Head of caudate nucleus (tissue), 42 donors: ENCODE data around the gene MRPL54.
"Not testable (repeated sequence)": the region's sequence is repeated elsewhere in the genome, so short reads cannot be mapped to it uniquely, and the experiment has no call there.

Experiments used
- DNase-seq, 42 donors: peaks; one replicate each; pipeline versions ENCODE4 v3.0.0 to v3.0.0-alpha.2; 2020 to 2021; ENCODE audit warnings: mixed read lengths in 7 of 42
- intact Hi-C: fragments of 100-400 bp; cut with DNase I; formaldehyde crosslinking; loops from one replicate; pipeline ENCODE4 v1.15.0; 2022

Gene MRPL54

GRCh38 chr19:3765121-3765520, 2.6 kb downstream of the MRPL54 start:
- intact Hi-C loops, result loop anchor here (10.0 kb wide), 1 partner anchor 210 kb away; the partner anchor contains the start of gene DAPK3
- DNase-seq, result no peak

DNA sequence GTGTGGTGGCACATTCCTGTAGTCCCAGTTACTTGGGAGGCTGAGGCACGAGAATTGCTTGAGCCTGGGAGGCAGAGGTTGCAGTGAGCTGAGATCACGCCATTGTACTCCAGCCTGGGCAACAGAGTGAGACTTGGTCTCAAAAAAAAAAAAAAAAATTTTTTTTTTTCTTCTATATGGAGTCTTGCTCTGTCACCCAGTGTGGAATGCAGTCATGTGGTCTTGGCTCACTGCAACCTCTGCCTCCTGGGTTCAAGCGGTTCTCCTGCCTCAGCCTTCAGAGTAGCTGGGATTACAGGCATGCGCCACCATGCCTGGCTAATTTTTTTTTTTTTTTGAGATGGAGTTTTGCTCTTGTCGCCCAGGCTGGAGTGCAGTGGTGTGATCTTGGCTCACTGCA, 3.3 kb downstream of the MRPL54 start:
- intact Hi-C loops, result loop anchor here (10.0 kb wide), 1 partner anchor 209 kb away; the partner anchor contains the start of gene DAPK3
- DNase-seq, result not testable (repeated sequence)

DNA sequence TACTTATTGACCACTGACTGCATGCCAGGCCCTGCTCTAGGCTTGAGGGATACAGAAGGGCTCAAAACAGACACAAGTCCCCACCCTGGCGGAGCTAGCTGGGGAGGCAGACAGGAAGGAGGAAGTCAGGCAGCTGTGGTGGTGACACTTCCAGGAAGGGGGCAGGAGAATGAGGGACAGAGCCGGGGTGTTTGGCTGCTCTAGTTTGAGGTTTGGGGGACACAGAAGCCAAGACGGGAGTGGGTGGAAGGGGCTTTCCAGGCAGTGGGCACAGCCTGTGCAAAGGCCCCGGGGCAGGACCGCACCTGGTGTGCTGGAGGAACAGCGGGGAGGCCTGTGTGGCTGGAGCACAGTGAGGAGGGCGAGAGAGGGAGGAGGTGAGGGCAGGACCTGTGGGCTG, 4.0 kb downstream of the MRPL54 start:
- DNase-seq, result no peak
- intact Hi-C loops, result loop anchor here (10.0 kb wide), 1 partner anchor 208 kb away; the partner anchor contains the start of gene DAPK3

GRCh38 chr19:3767050-3767449, 4.6 kb downstream of the MRPL54 start:
- DNase-seq, result no peak
- intact Hi-C loops, result loop anchor here (10.0 kb wide), 1 partner anchor 208 kb away; the partner anchor contains the start of gene DAPK3

DNA sequence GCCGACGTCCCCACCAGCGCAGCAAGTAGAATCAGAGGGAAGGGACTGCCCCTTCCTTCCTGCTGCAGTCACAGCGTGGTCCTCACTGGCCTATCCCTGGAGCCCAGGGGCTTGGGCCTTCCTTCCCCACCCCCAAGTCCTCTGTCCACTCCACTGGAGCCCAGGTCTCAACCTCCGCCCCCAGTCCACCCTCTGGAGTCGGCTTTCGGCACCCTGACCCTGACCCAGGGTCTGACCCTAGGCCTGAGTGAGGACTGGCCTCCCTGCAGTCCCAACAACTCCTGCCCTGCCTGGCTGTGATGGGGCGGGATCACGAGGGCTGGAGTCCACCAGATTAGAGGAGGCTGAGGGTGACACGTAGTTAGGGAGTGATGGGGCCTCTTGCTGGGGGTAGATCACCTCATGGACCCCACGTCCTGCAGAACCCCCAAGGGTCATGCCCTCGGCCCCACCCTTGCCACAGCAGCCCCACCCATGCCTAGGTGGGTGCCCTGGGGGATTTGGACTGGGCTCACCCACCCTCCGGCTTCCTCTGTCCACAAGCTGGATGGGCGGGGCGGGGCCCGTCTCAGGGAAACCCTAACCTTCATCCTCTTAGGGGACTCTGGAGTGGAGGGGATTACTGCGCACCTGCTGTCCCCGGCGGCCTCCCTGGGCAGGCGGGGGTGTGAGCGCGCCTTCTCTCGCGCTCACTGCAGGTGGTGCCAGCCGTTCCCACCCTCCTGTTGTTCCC, 5.7 kb downstream of the MRPL54 start:
- DNase-seq, result no peak
- intact Hi-C loops, result loop anchor here (10.0 kb wide), 1 partner anchor 207 kb away; the partner anchor contains the start of gene DAPK3

- DNase-seq, result no peak
- intact Hi-C loops, result loop anchor here (10.0 kb wide), 1 partner anchor 206 kb away; the partner anchor contains the start of gene DAPK3
Measured at GRCh38 chr19:3768748-3769099, 6.2 kb downstream of the MRPL54 start.

DNA sequence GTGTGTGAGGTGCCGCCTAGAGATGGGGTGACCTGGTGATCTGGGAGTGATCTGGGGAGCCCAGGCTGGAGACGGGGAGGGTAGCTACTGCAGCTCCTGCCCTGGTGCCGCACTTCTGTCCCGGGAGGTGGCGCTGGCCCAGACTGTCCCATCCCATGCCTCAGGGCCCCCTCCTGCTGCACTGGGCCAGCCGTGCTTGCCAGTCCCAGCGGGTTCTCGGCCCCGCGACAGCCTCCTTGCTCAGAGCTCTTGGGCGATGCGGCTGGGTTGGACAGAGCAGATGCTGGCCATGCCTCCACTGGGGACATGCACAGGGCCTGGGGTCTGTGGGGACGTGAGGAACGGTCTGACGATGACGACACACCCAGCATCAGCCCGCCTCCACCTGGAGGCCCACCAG, 7.0 kb downstream of the MRPL54 start:
- no peak for DNase-seq
- intact Hi-C loops, result loop anchor here (10.0 kb wide), 1 partner anchor 205 kb away; the partner anchor contains the start of gene DAPK3

GRCh38 chr19:3770136-3770999, 7.9 kb downstream of the MRPL54 start:
- intact Hi-C loops, result no loop called here
- DNase-seq, result no peak

- intact Hi-C loops, result no loop called here
- DNase-seq, result no peak
Measured at GRCh38 chr19:3771000-3771905, 8.8 kb downstream of the MRPL54 start.

DNA sequence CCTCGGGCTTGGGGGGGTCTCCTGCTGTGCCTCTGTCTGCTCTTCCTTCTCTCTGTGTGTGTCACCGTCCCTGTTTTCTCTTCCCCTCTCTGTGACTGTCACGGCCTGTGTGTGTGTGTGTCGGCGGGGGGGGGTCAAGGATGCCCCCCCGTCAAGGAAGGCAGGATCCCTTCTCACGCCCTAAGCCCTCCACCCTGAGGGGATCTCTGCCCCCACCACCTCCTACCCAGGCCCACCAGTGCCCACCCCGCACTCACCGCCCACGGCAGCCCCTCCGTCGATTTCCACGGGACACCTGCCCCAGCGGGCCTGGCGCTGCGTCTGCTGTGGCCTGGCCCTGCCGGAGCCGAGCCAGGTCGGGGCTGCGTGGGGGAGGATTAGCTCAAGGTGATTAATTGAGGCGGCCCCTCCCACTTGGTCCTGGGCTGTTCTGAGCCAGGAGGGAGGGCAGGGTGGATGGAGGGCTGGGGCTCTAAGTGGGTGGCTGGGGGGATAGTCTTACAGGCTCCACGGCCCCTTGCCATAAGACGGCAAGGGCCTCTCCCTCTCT, 9.5 kb downstream of the MRPL54 start, which contains the start of gene RAX2:
Gene RAX2, minus strand, starts transcription at position 323 of the 550 bp plus-strand sequence. CDS start 486 bp downstream, outside the sequence.
- intact Hi-C loops, result no loop called here
- DNase-seq, result no peak

- no peak for DNase-seq
- intact Hi-C loops, result no loop called here
Measured at GRCh38 chr19:3773814-3774515, 11.5 kb downstream of the MRPL54 start.

DNA sequence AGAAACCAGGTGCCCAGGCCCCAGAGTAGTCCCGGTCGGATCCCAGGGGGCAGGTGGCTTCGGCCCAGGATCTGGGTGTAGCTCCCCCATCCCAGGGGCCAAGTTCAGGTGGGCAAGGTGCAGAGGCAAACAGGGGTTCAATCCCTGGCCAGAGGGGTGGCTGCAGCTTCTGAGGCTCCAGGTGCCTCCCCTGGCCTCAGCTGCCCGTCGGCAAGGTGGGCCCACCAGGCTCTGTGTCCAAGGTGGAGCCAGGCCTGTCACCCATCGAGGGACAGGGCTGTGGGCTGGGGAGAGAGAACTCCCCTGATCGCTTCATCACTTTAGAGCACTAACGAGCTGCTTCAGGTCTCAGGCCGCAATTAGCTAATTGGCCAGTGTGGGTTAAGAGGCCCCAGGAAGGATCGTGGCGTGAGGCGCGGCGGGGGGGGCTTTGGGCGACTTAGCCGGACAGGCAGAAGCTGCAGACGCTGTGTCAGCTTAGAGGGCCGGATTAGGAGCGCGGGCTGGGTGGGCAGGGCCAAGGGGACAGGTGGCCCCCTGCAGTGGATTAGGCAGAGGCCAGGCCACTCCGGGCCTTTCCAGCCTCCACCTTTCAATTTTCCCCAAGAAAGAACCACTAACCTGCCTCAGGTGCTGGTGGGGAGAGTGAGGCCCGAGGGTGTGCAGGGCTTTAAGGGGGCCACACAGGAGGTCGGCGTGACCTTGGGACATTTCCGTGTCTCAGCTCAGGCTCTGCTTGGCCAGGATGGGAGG, 12.3 kb downstream of the MRPL54 start:
- intact Hi-C loops, result no loop called here
- DNase-seq, result no peak

DNA sequence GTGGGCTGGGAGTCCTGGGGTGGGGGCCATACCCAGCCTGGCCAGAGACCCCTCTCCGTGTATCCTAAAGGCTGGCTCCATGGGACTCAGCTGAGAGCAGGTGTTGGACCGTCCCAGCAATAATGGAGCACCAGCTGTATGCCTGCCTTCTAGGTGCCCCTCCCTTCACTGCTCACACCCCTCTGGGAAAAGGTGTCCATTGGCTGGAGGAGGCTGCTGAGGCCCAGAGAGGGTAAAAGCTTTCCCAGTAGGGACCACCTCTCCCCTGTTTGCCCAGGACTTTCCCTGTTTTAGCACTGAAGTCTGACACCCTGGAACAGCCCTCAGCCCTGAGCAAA, 12.9 kb downstream of the MRPL54 start:
- intact Hi-C loops, result no loop called here
- DNase-seq, result no peak

- DNase-seq, result no peak
- intact Hi-C loops, result no loop called here
Measured at GRCh38 chr19:3775831-3776230, 13.3 kb downstream of the MRPL54 start.

- intact Hi-C loops, result no loop called here
- DNase-seq, result no peak
Measured at GRCh38 chr19:3776479-3777040, 14.1 kb downstream of the MRPL54 start.

DNA sequence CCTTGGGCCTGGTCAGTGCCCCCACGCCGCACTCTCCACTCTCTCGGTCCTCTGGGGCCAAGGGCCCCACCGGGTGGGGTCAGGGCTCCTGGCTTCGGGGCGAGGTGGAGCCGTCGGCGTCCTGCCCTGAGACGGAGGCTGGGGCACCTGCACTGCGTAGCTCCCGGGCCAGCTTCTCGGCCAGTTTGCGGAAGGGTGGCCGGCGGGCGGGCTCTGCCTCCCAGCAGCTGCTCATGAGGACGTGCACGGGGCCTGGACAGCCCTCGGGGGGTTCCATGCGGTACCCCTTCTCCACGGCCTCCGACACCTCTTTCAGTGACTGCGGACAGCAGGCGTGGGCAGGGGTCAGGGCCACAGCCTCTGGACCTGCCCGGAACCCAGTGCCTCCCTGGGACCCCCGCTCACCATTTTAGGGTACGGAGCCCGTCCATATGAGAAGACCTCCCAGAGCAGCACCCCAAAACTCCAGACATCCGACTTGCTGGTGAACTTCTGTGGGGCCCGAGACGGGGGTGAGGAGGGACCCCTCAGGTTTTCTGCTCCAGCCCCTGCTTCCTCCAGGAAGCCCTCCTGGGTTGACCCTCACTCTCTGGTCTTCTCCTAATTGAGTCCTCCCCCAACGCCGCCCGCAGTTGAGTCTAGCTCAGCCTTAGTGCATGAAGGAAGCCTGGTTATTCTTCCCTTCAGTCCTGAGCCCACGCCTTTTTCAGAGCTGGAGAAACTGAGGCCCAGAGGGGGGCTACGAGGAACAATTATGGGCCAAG, 15.8 kb downstream of the MRPL54 start:
- DNase-seq, result no peak
- intact Hi-C loops, result no loop called here
